ENCODE data around the gene ST6GALNAC4.

ST6GALNAC4 gene

DNA sequence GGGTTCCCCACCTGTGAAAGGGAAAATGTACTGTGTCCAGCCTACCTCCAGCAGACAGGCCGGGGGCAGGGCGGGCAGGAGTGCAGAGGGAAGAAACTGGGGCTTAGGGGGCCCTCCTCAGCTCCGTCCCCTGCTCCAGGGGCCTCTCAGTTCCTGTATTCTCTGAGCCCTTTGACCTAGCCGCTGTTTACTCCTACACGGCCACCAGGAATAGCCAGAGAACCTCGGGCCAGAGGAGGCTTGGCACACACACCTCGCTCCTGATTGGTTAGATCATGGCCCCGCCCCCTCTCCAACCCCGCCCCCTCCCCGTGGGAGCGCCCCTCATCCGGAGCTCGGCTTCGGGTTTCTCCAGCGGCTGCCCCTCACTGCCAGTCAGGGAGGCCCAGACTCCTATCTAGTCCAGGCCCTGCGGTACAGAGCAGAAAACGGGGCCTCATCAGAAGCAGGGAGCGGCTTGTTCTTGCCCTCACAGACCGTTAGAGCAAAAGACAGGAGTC lies 19.6 kb downstream of the ST6GALNAC4 start:
- H3K27ac ChIP-seq (ENCODE audit: low read length): peak overlapping the region; percentile 73
- H3K36me3 ChIP-seq (ENCODE audit: control insufficient read depth in 2 of 2, insufficient read depth in 2 of 2, low read length in 2 of 2): peaks cover 37 to 39% of the 10 kb centered on the region in 2 donors
- H3K27me3 ChIP-seq (ENCODE audit: control insufficient read depth in 1 of 2, insufficient read depth in 2 of 2, low read length in 2 of 2): no peaks in the 10 kb centered on the region
- peaks cover 36% of the 10 kb centered on the region for H3K4me1 ChIP-seq (ENCODE audit: control insufficient read depth, insufficient read depth, low read length)
- H3K4me3 ChIP-seq (ENCODE audit: low read length in 2 of 2): peak overlapping the region in 1 of 2 donors; percentile 68
- H3K9ac ChIP-seq (ENCODE audit: low read length in 2 of 2): peak overlapping the region in 1 of 2 donors; percentile 21
- peaks cover 7 to 8% of the 10 kb centered on the region in 2 donors for H3K9me3 ChIP-seq (ENCODE audit: control insufficient read depth in 2 of 2, low read length in 2 of 2)

DNA sequence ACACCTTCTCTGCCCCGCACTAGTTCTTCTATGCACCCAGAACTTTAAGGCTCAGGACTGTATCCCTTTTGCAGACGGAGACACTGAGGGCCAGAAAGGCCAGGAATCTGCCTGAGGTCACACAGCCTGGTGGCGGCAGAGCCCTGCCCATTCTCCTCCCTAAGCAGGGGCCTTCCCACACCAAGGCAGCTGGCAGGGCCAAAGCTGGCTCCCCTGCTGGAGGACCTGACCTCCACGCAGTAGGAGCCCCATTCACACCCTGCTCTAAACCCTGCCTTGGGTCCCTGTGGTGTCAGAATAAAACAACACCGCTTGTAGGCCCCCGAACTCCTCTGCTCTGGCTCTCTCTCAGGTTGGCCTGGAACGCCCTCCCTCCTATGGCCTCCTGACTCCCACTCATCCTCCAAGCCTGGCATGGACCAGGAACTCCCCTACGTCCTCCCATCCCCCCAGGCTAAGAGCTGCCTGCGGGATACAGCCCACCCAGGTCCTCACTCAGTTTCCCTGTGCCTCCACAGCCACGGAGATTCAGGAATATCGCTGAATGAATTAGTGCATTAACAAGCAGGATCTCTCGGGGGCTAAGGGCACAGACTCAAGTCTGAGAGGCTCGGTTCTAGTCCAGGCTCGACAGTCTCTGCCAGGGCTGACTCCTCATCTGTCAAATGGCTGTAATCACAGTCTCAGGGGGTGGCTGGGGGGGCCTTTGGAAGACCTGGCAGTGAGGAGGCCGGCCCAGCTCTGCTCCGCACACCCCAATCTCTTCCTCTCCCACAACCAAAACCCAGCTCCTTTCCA lies 20.2 kb downstream of the ST6GALNAC4 start:
- Histone ChIP-seq H3K36me3 (ENCODE audit: control insufficient read depth in 2 of 2, insufficient read depth in 2 of 2, low read length in 2 of 2) (peaks cover 37 to 41% of the 10 kb centered on the region in 2 donors), H3K27ac (ENCODE audit: low read length) (peak overlapping the region; percentile 73), H3K4me3 (ENCODE audit: low read length in 2 of 2) (peak overlapping the region in 1 of 2 donors; percentile 68), H3K4me1 (ENCODE audit: control insufficient read depth, insufficient read depth, low read length) (peaks cover 36% of the 10 kb centered on the region), H3K9ac (ENCODE audit: low read length in 2 of 2) (peak overlapping the region in 1 of 2 donors; percentile 42), H3K9me3 (ENCODE audit: control insufficient read depth in 2 of 2, low read length in 2 of 2) (peaks cover 7 to 8% of the 10 kb centered on the region in 2 donors), H3K27me3 (ENCODE audit: control insufficient read depth in 1 of 2, insufficient read depth in 2 of 2, low read length in 2 of 2) (no peaks in the 10 kb centered on the region)

DNA sequence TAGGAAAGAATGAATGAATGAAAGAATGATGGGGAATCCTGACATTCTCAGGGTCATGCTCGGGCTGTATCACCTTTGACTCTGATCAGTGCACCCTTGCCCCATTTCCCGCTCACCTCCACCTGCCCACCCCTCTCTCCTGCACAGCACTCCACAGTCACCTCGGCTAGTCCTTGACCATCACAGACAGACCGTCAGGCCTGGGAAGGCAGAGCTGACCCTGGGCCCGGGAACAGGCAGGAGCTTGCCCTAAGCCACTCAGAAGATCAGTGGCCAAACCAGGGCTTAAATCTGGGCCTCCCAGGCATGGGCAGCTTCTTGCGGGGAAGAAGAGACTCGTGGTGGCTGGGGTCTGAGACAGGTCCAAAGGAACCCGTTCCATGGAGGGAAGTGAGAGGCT lies 21.0 kb downstream of the ST6GALNAC4 start:
- Histone ChIP-seq H3K9me3 (ENCODE audit: control insufficient read depth in 2 of 2, low read length in 2 of 2) (peaks cover 7 to 8% of the 10 kb centered on the region in 2 donors), H3K9ac (ENCODE audit: low read length in 2 of 2) (no peak overlapping the region), H3K36me3 (ENCODE audit: control insufficient read depth in 2 of 2, insufficient read depth in 2 of 2, low read length in 2 of 2) (peaks cover 37 to 44% of the 10 kb centered on the region in 2 donors), H3K27ac (ENCODE audit: low read length) (no peak overlapping the region), H3K27me3 (ENCODE audit: control insufficient read depth in 1 of 2, insufficient read depth in 2 of 2, low read length in 2 of 2) (no peaks in the 10 kb centered on the region), H3K4me1 (ENCODE audit: control insufficient read depth, insufficient read depth, low read length) (peaks cover 36% of the 10 kb centered on the region), H3K4me3 (ENCODE audit: low read length in 2 of 2) (no peak overlapping the region)

DNA sequence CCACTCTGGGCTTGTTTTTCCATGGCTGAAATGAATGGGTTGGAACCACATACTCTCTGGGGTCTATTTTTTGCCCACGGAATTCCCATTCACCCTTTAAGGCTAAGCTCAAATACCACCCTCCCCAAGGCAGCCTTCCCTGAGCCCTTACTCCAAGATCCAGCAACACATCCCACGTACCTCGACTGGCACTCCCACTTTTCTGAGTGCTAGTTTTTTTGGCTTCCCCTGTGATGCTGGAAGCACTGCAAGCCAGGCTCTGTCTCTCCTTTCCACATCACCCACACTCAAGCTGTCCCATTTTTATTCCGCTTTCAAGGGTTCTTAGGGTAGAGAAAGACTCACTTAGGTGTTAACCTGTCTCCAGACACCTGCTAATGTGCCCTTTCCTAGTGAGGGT lies 23.4 kb downstream of the ST6GALNAC4 start:
- peaks cover 22% of the 10 kb centered on the region for H3K4me1 ChIP-seq (ENCODE audit: control insufficient read depth, insufficient read depth, low read length)
- no peaks in the 10 kb centered on the region for H3K27me3 ChIP-seq (ENCODE audit: control insufficient read depth in 1 of 2, insufficient read depth in 2 of 2, low read length in 2 of 2)
- H3K9me3 ChIP-seq (ENCODE audit: control insufficient read depth in 2 of 2, low read length in 2 of 2): peaks cover 7 to 8% of the 10 kb centered on the region in 2 donors
- H3K4me3 ChIP-seq (ENCODE audit: low read length in 2 of 2): no peak overlapping the region
- H3K27ac ChIP-seq (ENCODE audit: low read length): no peak overlapping the region
- peaks cover 40 to 54% of the 10 kb centered on the region in 2 donors for H3K36me3 ChIP-seq (ENCODE audit: control insufficient read depth in 2 of 2, insufficient read depth in 2 of 2, low read length in 2 of 2)
- H3K9ac ChIP-seq (ENCODE audit: low read length in 2 of 2): no peak overlapping the region

DNA sequence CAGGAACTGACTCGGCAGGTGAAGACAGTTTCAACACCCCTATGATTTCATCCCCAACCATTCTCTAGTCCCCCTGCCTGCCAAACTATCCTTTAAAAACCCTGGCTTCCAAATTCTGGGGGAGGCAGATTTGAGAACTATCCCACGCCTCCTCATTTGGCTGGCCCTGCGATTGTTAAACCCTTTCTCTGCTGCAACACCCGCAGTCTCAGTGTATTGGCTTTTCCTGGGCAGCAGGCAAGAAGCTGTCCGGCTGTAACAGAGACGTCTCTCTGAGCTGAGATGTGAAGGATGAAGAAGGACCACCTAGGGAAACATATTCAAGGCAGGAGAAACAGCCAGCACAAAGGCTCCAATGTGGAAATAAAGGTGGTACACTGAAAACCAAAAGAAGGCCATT lies 24.0 kb downstream of the ST6GALNAC4 start:
- peaks cover 43 to 55% of the 10 kb centered on the region in 2 donors for H3K36me3 ChIP-seq (ENCODE audit: control insufficient read depth in 2 of 2, insufficient read depth in 2 of 2, low read length in 2 of 2)
- no peak overlapping the region for H3K9ac ChIP-seq (ENCODE audit: low read length in 2 of 2)

DNA sequence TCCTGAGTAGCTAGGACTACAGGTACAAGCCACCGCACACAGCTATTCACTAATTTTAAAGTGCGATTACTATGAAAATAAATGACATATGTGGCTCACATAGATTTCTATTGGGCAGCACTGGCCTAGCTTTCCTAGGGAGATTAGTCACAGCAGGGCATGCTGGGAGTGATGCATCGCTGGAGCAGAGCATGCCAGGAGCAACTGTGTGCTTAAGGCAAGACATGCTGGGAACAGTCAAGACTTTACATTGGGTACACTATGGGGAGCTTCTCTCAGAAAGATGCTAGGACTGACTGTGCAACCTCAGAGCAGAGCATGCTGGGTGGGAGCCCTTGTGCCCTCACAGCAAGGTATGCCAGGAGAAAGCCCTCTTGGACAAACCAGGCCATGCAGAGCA lies 26.8 kb downstream of the ST6GALNAC4 start:
- Histone ChIP-seq H3K36me3 (ENCODE audit: control insufficient read depth in 2 of 2, insufficient read depth in 2 of 2, low read length in 2 of 2) (peaks cover 49 to 59% of the 10 kb centered on the region in 2 donors), H3K4me1 (ENCODE audit: control insufficient read depth, insufficient read depth, low read length) (no peaks in the 10 kb centered on the region)

More for the DNA sequence above, 24.0 kb downstream of the ST6GALNAC4 start:
- Histone ChIP-seq H3K27me3 (ENCODE audit: control insufficient read depth in 1 of 2, insufficient read depth in 2 of 2, low read length in 2 of 2) (no peaks in the 10 kb centered on the region), H3K4me1 (ENCODE audit: control insufficient read depth, insufficient read depth, low read length) (peaks cover 20% of the 10 kb centered on the region), H3K27ac (ENCODE audit: low read length) (no peak overlapping the region), H3K9me3 (ENCODE audit: control insufficient read depth in 2 of 2, low read length in 2 of 2) (peaks cover 7 to 8% of the 10 kb centered on the region in 2 donors), H3K4me3 (ENCODE audit: low read length in 2 of 2) (no peak overlapping the region)

DNA sequence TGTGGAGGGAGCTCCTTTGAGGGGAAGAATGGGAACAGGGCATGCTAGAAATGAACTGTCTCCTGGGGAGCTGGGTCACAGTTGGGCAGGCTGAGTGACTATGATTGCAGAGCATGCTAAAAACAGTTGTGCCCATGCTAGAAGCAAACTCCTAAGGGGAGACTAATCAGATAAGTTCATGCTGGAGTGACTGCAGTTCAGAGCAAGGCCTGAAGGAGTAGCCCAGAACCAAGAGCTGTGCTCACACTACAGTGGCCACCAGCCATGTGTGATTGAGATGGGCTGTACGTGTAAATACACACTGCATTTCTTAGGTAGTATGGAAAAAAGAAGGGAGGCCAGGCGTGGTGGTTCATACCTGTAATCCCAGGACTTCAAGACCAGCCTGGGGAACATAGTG lies 29.0 kb downstream of the ST6GALNAC4 start:
- Histone ChIP-seq H3K9me3 (ENCODE audit: control insufficient read depth in 2 of 2, low read length in 2 of 2) (peaks cover under 1% of the 10 kb centered on the region in 2 donors), H3K4me1 (ENCODE audit: control insufficient read depth, insufficient read depth, low read length) (peaks cover 2% of the 10 kb centered on the region), H3K36me3 (ENCODE audit: control insufficient read depth in 2 of 2, insufficient read depth in 2 of 2, low read length in 2 of 2) (peaks cover 27 to 44% of the 10 kb centered on the region in 2 donors), H3K9ac (ENCODE audit: low read length in 2 of 2) (no peak overlapping the region), H3K27ac (ENCODE audit: low read length) (no peak overlapping the region), H3K4me3 (ENCODE audit: low read length in 2 of 2) (no peak overlapping the region), H3K27me3 (ENCODE audit: control insufficient read depth in 1 of 2, insufficient read depth in 2 of 2, low read length in 2 of 2) (no peaks in the 10 kb centered on the region)

More for the DNA sequence above, 26.8 kb downstream of the ST6GALNAC4 start:
- H3K4me3 ChIP-seq (ENCODE audit: low read length in 2 of 2): no peak overlapping the region
- peaks cover 7 to 8% of the 10 kb centered on the region in 2 donors for H3K9me3 ChIP-seq (ENCODE audit: control insufficient read depth in 2 of 2, low read length in 2 of 2)
- H3K9ac ChIP-seq (ENCODE audit: low read length in 2 of 2): no peak overlapping the region
- no peak overlapping the region for H3K27ac ChIP-seq (ENCODE audit: low read length)
- H3K27me3 ChIP-seq (ENCODE audit: control insufficient read depth in 1 of 2, insufficient read depth in 2 of 2, low read length in 2 of 2): no peaks in the 10 kb centered on the region

DNA sequence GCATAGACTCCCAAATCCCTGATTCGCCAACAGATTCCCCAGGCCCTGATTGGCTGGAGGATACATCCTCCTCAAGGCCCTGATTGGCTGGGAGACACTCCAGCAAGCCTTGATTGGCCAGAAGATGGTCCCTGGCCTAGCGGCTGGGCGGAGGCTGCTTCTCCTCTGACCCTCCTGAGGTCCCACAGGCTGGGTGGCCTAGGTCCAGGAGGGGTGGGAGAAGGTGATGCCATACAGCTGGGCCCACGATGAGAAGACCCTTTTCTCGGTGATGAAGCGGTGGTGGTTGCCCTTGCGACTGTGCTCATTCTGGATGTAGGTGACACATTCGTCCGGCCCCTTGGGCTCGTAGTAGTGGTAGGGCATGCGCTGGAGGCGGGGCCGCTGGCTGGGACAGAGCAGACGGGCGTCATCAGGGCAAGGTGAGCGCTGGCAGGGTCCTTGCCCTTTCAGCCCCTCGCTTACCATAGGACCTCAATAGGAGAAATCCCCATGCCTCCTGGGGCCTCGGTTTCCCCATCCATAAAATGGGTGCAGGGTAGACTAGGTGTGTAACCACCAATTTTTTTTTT lies 30.4 kb downstream of the ST6GALNAC4 start:
- no peak overlapping the region for H3K9ac ChIP-seq (ENCODE audit: low read length in 2 of 2)

DNA sequence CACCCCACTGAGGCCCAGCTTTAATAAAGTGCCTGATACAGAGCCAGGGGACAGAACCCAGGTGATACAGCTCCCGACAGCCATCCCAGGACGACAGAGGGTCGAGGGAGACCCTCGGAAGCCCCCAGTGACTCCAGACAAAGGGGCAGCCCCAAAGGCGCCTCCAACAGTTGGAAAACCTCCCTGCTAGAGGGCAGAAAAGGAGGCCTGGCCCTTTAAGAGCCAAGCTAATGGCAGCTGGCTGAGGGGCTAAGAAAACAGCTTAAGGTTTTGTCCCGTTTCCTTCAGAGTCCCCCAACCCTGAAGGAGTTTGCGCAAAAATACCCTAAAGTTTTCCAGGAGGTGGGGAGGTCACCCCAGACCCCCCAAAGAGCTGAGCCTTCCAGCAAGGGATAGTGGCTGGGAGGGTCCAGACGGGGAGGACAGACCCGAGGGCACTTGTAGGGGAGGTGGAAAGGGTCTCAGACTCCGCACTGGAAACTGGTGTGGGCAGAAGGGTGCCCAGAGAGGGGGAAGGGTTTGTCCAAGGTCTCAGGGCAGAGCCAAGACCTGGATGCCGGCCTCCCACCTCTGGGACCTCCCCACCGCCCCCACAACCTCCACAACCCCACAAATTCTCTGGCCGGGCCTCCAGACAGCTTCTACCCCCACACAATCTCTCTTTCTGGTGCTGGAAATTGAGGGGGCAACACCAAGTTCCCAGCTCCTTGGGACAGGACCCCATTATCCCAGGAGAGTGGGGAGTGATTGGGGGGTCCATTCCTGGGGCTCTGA lies 31.1 kb downstream of the ST6GALNAC4 start:
- Histone ChIP-seq H3K9ac (ENCODE audit: low read length in 2 of 2) (no peak overlapping the region), H3K36me3 (ENCODE audit: control insufficient read depth in 2 of 2, insufficient read depth in 2 of 2, low read length in 2 of 2) (peaks cover 22 to 35% of the 10 kb centered on the region in 2 donors), H3K27ac (ENCODE audit: low read length) (no peak overlapping the region)

More for the DNA sequence above, 30.4 kb downstream of the ST6GALNAC4 start:
- H3K27me3 ChIP-seq (ENCODE audit: control insufficient read depth in 1 of 2, insufficient read depth in 2 of 2, low read length in 2 of 2): no peaks in the 10 kb centered on the region
- peaks cover 22 to 39% of the 10 kb centered on the region in 2 donors for H3K36me3 ChIP-seq (ENCODE audit: control insufficient read depth in 2 of 2, insufficient read depth in 2 of 2, low read length in 2 of 2)
- peaks cover 2% of the 10 kb centered on the region for H3K4me1 ChIP-seq (ENCODE audit: control insufficient read depth, insufficient read depth, low read length)
- H3K27ac ChIP-seq (ENCODE audit: low read length): no peak overlapping the region
- H3K9me3 ChIP-seq (ENCODE audit: control insufficient read depth in 2 of 2, low read length in 2 of 2): no peaks in the 10 kb centered on the region
- no peak overlapping the region for H3K4me3 ChIP-seq (ENCODE audit: low read length in 2 of 2)

DNA sequence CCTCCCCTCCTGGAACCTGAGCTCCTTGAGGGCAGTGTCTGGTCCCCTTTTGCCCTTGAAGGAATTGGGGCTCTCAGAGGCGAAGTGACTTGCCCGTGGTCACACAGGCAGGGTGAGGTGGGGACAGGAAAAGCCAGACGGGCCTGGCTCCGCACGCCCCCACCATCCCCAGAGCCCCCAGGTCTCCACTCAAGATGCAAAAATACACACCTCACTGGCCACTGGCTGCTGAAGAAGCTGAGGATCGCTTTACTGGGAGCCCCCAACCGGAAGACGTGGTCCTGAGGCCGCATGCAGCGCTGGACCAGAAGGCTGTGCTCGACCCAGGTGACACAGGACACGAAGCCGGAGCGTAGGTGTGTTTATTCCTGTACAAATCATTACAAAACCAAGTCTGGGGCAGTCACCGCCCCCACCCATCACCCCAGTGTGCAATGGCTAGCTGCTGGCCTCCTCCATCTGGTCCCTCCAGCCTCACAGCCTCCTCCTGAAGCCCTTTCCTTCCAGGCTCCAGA lies 31.8 kb downstream of the ST6GALNAC4 start:
- no peaks in the 10 kb centered on the region for H3K27me3 ChIP-seq (ENCODE audit: control insufficient read depth in 1 of 2, insufficient read depth in 2 of 2, low read length in 2 of 2)
- peaks cover 2% of the 10 kb centered on the region for H3K4me1 ChIP-seq (ENCODE audit: control insufficient read depth, insufficient read depth, low read length)
- H3K9me3 ChIP-seq (ENCODE audit: control insufficient read depth in 2 of 2, low read length in 2 of 2): no peaks in the 10 kb centered on the region
- no peak overlapping the region for H3K27ac ChIP-seq (ENCODE audit: low read length)
- H3K36me3 ChIP-seq (ENCODE audit: control insufficient read depth in 2 of 2, insufficient read depth in 2 of 2, low read length in 2 of 2): peaks cover 18 to 29% of the 10 kb centered on the region in 2 donors
- H3K4me3 ChIP-seq (ENCODE audit: low read length in 2 of 2): no peak overlapping the region
- H3K9ac ChIP-seq (ENCODE audit: low read length in 2 of 2): no peak overlapping the region

More for the DNA sequence above, 31.1 kb downstream of the ST6GALNAC4 start:
- H3K4me1 ChIP-seq (ENCODE audit: control insufficient read depth, insufficient read depth, low read length): peaks cover 2% of the 10 kb centered on the region
- no peaks in the 10 kb centered on the region for H3K9me3 ChIP-seq (ENCODE audit: control insufficient read depth in 2 of 2, low read length in 2 of 2)
- no peaks in the 10 kb centered on the region for H3K27me3 ChIP-seq (ENCODE audit: control insufficient read depth in 1 of 2, insufficient read depth in 2 of 2, low read length in 2 of 2)
- no peak overlapping the region for H3K4me3 ChIP-seq (ENCODE audit: low read length in 2 of 2)

All from stomach smooth muscle (tissue), 2 donors.